Measurements from ENCODE around the gene PKIB. TPM values are rescaled to one million over a fixed set of nuclear protein-coding genes. Genes with fewer than 3 reads are reported as not detected.
"Not testable (repeated sequence)": the region's sequence is repeated elsewhere in the genome, so short reads cannot be mapped to it uniquely, and the experiment has no call there.

Gene PKIB
- total RNA-seq, 1 donor from 2014 or later: 44.8 TPM

GRCh38 chr6:122736163-122736562 lies 126.0 kb downstream of the PKIB start:
- DNase-seq (ENCODE audit: low spot score, unreplicated experiment): no peak
- Mint-ChIP-seq H3K27me3 (peaks cover 5% of the 10 kb centered on the region), H3K9me3 (ENCODE audit: low read depth) (no peaks in the 10 kb centered on the region), H3K27ac (no peak overlapping the region), H3K4me1 (ENCODE audit: low read depth) (peaks cover 15% of the 10 kb centered on the region), H3K4me3 (ENCODE audit: low read depth) (no peak overlapping the region), H3K36me3 (ENCODE audit: insufficient read depth) (no peaks in the 10 kb centered on the region)
- no peak for TF ChIP-seq CTCF (IDR thresholded peaks at IDR 0.05; ENCODE audit: unreplicated experiment)

DNA sequence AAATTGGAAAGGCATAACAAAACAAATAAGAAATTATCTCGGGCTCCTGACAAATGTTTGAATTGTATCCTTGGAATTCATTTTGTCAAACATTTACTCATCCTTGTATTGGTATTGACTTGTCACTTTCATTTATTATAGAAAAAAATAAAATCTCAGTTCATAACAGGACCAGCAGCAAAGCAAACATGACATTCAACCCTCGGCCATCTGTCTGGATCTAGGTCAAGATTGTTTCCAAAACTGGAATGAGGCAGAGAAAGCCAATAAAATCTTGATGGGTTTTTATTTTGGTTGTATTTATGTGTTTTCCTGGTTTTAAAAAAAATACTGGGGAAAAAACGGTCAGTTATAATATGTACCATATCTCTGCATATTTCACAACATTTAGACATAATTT lies 126.4 kb downstream of the PKIB start:
- no peak for DNase-seq (ENCODE audit: low spot score, unreplicated experiment)
- Mint-ChIP-seq H3K9me3 (ENCODE audit: low read depth) (no peaks in the 10 kb centered on the region), H3K36me3 (ENCODE audit: insufficient read depth) (no peaks in the 10 kb centered on the region), H3K4me3 (ENCODE audit: low read depth) (no peak overlapping the region), H3K27ac (no peak overlapping the region), H3K4me1 (ENCODE audit: low read depth) (peaks cover 15% of the 10 kb centered on the region), H3K27me3 (peaks cover 5% of the 10 kb centered on the region)
- TF ChIP-seq CTCF (IDR thresholded peaks at IDR 0.05; ENCODE audit: unreplicated experiment): no peak

DNA sequence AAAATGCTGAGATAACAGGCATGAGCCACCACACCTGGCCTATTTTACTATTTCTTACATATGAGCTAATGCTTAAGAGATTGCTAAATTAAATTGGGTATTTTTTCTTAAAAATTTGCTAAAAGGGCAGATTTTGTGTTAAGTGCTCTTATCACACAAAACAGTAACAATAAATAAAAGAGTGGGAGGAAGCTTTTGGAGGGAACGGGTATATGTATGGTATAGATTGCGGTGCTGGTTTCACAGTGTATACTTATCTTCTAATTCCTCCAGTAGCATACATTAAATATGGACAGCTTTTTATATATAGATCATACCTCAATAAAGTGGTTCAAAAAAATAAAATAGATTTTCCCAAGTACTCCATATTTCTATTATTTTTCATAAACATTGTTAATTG lies 129.9 kb downstream of the PKIB start:
- no peak overlapping the region for H3K4me3 Mint-ChIP-seq (ENCODE audit: low read depth)
- no peak for TF ChIP-seq CTCF (IDR thresholded peaks at IDR 0.05; ENCODE audit: unreplicated experiment)
- peaks cover 10% of the 10 kb centered on the region for H3K4me1 Mint-ChIP-seq (ENCODE audit: low read depth)
- no peaks in the 10 kb centered on the region for H3K27me3 Mint-ChIP-seq
- no peaks in the 10 kb centered on the region for H3K9me3 Mint-ChIP-seq (ENCODE audit: low read depth)
- no peak overlapping the region for H3K27ac Mint-ChIP-seq
- no peak for DNase-seq (ENCODE audit: low spot score, unreplicated experiment)
- no peaks in the 10 kb centered on the region for H3K36me3 Mint-ChIP-seq (ENCODE audit: insufficient read depth)

DNA sequence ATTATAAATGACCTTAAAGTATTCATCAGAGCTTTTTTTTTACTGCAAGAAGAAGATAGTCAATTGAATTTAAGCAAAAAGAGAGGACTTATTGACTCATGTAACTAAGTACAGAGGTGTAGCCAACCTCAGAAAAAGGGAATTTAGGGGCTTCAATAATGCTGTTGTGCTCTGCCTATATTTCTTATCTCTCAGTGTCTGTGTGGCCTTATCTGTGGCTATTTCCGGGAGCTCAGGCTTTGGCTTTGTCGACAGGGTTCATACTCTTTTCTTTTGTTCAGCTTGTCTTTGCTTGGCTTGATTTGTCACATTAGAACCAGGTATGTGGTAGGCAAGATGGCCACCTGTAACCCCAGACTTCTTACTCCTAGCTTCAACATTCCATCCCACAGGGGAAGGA lies 130.7 kb downstream of the PKIB start:
- H3K27me3 Mint-ChIP-seq: no peaks in the 10 kb centered on the region
- no peaks in the 10 kb centered on the region for H3K36me3 Mint-ChIP-seq (ENCODE audit: insufficient read depth)
- no peak overlapping the region for H3K4me3 Mint-ChIP-seq (ENCODE audit: low read depth)
- TF ChIP-seq CTCF (IDR thresholded peaks at IDR 0.05; ENCODE audit: unreplicated experiment): no peak
- H3K4me1 Mint-ChIP-seq (ENCODE audit: low read depth): peaks cover 4% of the 10 kb centered on the region
- no peak for DNase-seq (ENCODE audit: low spot score, unreplicated experiment)
- H3K9me3 Mint-ChIP-seq (ENCODE audit: low read depth): no peaks in the 10 kb centered on the region
- H3K27ac Mint-ChIP-seq: no peak overlapping the region

GRCh38 chr6:122744247-122744646 lies 134.0 kb downstream of the PKIB start:
- H3K4me1 Mint-ChIP-seq (ENCODE audit: low read depth); H3K36me3 Mint-ChIP-seq (ENCODE audit: insufficient read depth); H3K27ac Mint-ChIP-seq; DNase-seq (ENCODE audit: low spot score, unreplicated experiment); H3K27me3 Mint-ChIP-seq; H3K4me3 Mint-ChIP-seq (ENCODE audit: low read depth): not testable (repeated sequence)
- peaks cover 11% of the 10 kb centered on the region for H3K9me3 Mint-ChIP-seq (ENCODE audit: low read depth)

DNA sequence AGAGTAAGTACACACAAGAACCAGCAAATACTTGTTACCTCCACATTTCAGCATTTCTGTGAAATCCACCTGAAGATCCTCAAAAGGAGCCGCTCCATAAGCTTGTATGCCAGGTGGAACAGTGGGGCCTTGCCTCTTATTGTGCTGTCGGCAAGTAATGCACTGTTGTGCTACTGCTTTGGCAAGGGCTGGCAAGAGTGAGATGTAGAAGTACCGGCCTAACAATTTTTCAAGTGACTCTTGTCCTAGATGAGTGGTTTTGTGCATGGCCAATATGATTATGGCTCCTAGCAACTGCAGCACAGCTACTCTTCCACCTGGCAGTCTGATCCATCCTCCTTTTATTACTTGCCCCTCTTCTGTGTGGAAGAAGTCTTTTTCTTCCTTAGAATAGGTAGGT lies 134.7 kb downstream of the PKIB start:
- DNase-seq (ENCODE audit: low spot score, unreplicated experiment); H3K36me3 Mint-ChIP-seq (ENCODE audit: insufficient read depth); H3K27me3 Mint-ChIP-seq; H3K4me3 Mint-ChIP-seq (ENCODE audit: low read depth); H3K27ac Mint-ChIP-seq; H3K4me1 Mint-ChIP-seq (ENCODE audit: low read depth): not testable (repeated sequence)
- H3K9me3 Mint-ChIP-seq (ENCODE audit: low read depth): peaks cover 15% of the 10 kb centered on the region
